K562 (cell line): ENCODE results near the gene IL6ST. TPM values are rescaled to one million over a fixed set of nuclear protein-coding genes. Genes with fewer than 3 reads are reported as not detected.

Experiments used
- ATAC-seq: fragments of 200-7000 bp; cut with Tn5 transposase; 3 replicates; pipeline ENCODE4 v1.9.1; 2020; ENCODE audit warnings: moderate library complexity
- BruUV-seq: library from RNA; stranded (reverse); fragments of 400-500 nt; replicated peaks from 2 replicates; lab custom pipeline; 2021; lab: Mats Ljungman, UMichigan
- CTCF ChIA-PET: fragments of 300-600 bp; formaldehyde crosslinking; extraction: SDS; loops from one replicate; lab custom pipeline; 2021; ENCODE audit warnings: low intra/inter-chr PET ratio; lab: Yijun Ruan, JAX
- POLR2A ChIA-PET: fragments of 300-600, 350-650 bp; sonication (Branson Sonifier 250); formaldehyde crosslinking; extraction: SDS; loops from one replicate; lab custom pipeline; 2021; ENCODE audit warnings: antibody characterized with exemption, inconsistent platforms; lab: Yijun Ruan, JAX
- DNase-seq, 4 experiments: peaks; one replicate each; pipeline versions ENCODE4 v3.0.0 to v3.0.0-alpha.2; 2011 to 2018; ENCODE audit warnings: low spot score in 3 of 4, mixed read lengths in 3 of 4; ENCODE audit errors: extremely low read depth in 1 of 4
- FAIRE-seq: peaks from 2 replicates; lab custom pipeline; 2011; peaks lifted over from hg19 to GRCh38; lab: Jason Lieb, UNC
- H2AFZ ChIP-seq: 2 replicates; pipeline ENCODE4 v1.6.0; 2011; ENCODE audit warnings: low read depth, low read length, control low read depth, inconsistent platforms
- H3K27ac ChIP-seq: fragments of 200-600 bp; 3 replicates; pipeline ENCODE4 v1.8.0; 2011; ENCODE audit warnings: low read depth, mild to moderate bottlenecking, control low read depth, inconsistent platforms, low read length, moderate library complexity, mixed read lengths; ENCODE audit errors: extremely low read depth
- H3K27me3 ChIP-seq, 2 experiments: fragments of 300-600 bp in 1 of 2; 2 replicates in 1 of 2; 3 replicates in 1 of 2; pipeline versions ENCODE4 v1.6.0 to v1.8.0; 2011; ENCODE audit warnings: inconsistent platforms in 2 of 2, low read length in 2 of 2, mild to moderate bottlenecking in 1 of 2, mixed read lengths in 1 of 2, moderate library complexity in 1 of 2; ENCODE audit not compliant: control insufficient read depth in 2 of 2, insufficient read depth in 2 of 2
- H3K36me3 ChIP-seq: fragments of 300-600 bp; 3 replicates; pipeline ENCODE4 v1.8.0; 2011; ENCODE audit warnings: mild to moderate bottlenecking, low read length, inconsistent platforms; ENCODE audit not compliant: control insufficient read depth, insufficient read depth
- H3K4me1 ChIP-seq, 2 experiments: fragments of 200-600 bp in 1 of 2; replicated peaks in 1 of 2; 2 replicates in 1 of 2; 3 replicates in 1 of 2; pipeline versions ENCODE4 v1.5.1 to v1.8.0; 2011; ENCODE audit warnings: inconsistent platforms in 2 of 2, low read length in 2 of 2, mild to moderate bottlenecking in 1 of 2, mixed read lengths in 1 of 2, moderate library complexity in 1 of 2; ENCODE audit not compliant: control insufficient read depth in 2 of 2, insufficient read depth in 2 of 2
- H3K4me2 ChIP-seq: 2 replicates; pipeline ENCODE4 v1.6.1; 2011; ENCODE audit warnings: low read length, control low read depth, inconsistent platforms, mixed read lengths; ENCODE audit not compliant: insufficient read depth
- H3K4me3 ChIP-seq: fragments of 200-600 bp; sonication (generic), shearing (Covaris generic); 2 replicates; pipeline ENCODE4 v1.5.1; 2016; ENCODE audit warnings: control low read depth, inconsistent platforms
- H3K79me2 ChIP-seq: fragments of 200-600 bp; 3 replicates; pipeline ENCODE4 v1.8.0; 2011; ENCODE audit warnings: low read length, inconsistent platforms; ENCODE audit not compliant: control insufficient read depth, insufficient read depth
- H3K9ac ChIP-seq, 2 experiments: 2 replicates each; pipeline versions ENCODE4 v1.6.0 to v1.6.1; 2011; ENCODE audit warnings: low read depth in 2 of 2, low read length in 2 of 2, control low read depth in 1 of 2, inconsistent platforms in 1 of 2, mild to moderate bottlenecking in 1 of 2, mixed read lengths in 1 of 2; ENCODE audit not compliant: insufficient read depth in 1 of 2
- H3K9me1 ChIP-seq: one replicate; pipeline ENCODE4 v1.6.0; 2011; ENCODE audit warnings: inconsistent platforms, mild to moderate bottlenecking, low read length, moderate library complexity; ENCODE audit not compliant: control insufficient read depth, insufficient read depth
- H3K9me3 ChIP-seq: replicated peaks from 2 replicates; pipeline ENCODE4 v1.5.1; 2011; ENCODE audit warnings: low read depth, low read length, inconsistent platforms; ENCODE audit not compliant: control insufficient read depth, insufficient read depth
- H4K20me1 ChIP-seq: replicated peaks from 2 replicates; pipeline ENCODE4 v1.6.1; 2011; ENCODE audit warnings: low read length, inconsistent platforms, mixed read lengths; ENCODE audit not compliant: control insufficient read depth, insufficient read depth
- CCNT2 ChIP-seq: IDR thresholded peaks from 2 replicates; pipeline ENCODE4 v1.6.1; 2011; ENCODE audit warnings: borderline replicate concordance, low read depth, mild to moderate bottlenecking, moderate library complexity, mixed read lengths, low read length; ENCODE audit not compliant: insufficient read length; ENCODE audit errors: extremely low read depth
- IRF9 ChIP-seq: fragments of 450-650 bp; IDR thresholded peaks from 2 replicates; pipeline ENCODE4 v1.6.1; 2016; ENCODE audit warnings: missing biosample characterization, missing genetic modification characterization
- NRF1 ChIP-seq, 2 experiments: fragments of 450-650 bp; IDR thresholded peaks in 1 of 2; conservative IDR thresholded peaks in 1 of 2; 2 replicates each; pipeline ENCODE4 v1.6.1; 2014; ENCODE audit warnings: mild to moderate bottlenecking in 2 of 2
- PCBP1 ChIP-seq: fragments of 200-400 bp; formaldehyde crosslinking; IDR thresholded peaks from 2 replicates; pipeline ENCODE4 v1.6.1; 2018; ENCODE audit warnings: mild to moderate bottlenecking, low read depth, low read length; ENCODE audit not compliant: poor library complexity, severe bottlenecking
- SRSF1 ChIP-seq: fragments of 200-400 bp; formaldehyde crosslinking; IDR thresholded peaks from 2 replicates; pipeline ENCODE4 v1.6.1; 2017; ENCODE audit warnings: mild to moderate bottlenecking, low read depth, low read length, moderate library complexity
- YY1 ChIP-seq, 3 experiments: IDR thresholded peaks; 2 replicates each; pipeline ENCODE4 v1.6.1; 2011; ENCODE audit warnings: low read length in 2 of 3, mild to moderate bottlenecking in 2 of 3, moderate library complexity in 2 of 3, borderline replicate concordance in 1 of 3, control low read depth in 1 of 3, low read depth in 1 of 3; ENCODE audit not compliant: insufficient read depth in 3 of 3, insufficient replicate concordance in 2 of 3, control insufficient read depth in 1 of 3, insufficient read length in 1 of 3; ENCODE audit errors: extremely low read depth in 1 of 3
- WGBS: fragments of 100-300 bp; shearing (Covaris generic); methylation state at CpG from one replicate; pipeline ENCODE4 v1.1.6; 2016; ENCODE audit warnings: low coverage, mixed read lengths; ENCODE audit not compliant: insufficient coverage; ENCODE audit errors: missing lambda C conversion rate; 5-methylcytosine and 5-hydroxymethylcytosine counted together
- in situ Hi-C: fragments of 300-500 bp; cut with MboI; formaldehyde crosslinking; loops from 4 replicates; pipeline ENCODE4 v1.15.0; 2018; ENCODE audit warnings: inconsistent platforms, mixed read lengths
- intact Hi-C: fragments of 100-400 bp; cut with micrococcal nuclease; formaldehyde crosslinking; loops from 2 replicates; pipeline ENCODE4 v1.14.2; 2022
- polyA plus RNA-seq, 8 experiments: library from polyadenylated mRNA; depleted of rRNA in 4 of 8; stranded (reverse) in 5 of 8; unstranded in 3 of 8; fragments of >200 nt; fragmentation: Nextera tagmentation in 2 of 8; fragmentation: Illumina TruSeq in 1 of 8; extraction: Ambion mirVana in 2 of 8; extraction: Trizol in 1 of 8; gene quantifications; 2 replicates each; pipeline versions ENCODE4 v1.2.1 to v1.2.3, GENCODE V29; 2011 to 2014; ENCODE audit warnings: inconsistent platforms in 1 of 8, missing spikeins in 1 of 8
- total RNA-seq, 7 experiments: library from RNA; depleted of rRNA in 6 of 7; stranded (reverse); fragments of >200 nt in 6 of 7; fragmentation: Illumina TruSeq in 2 of 7; extraction: Trizol in 2 of 7; gene quantifications; 2 replicates each; pipeline versions ENCODE4 v1.2.1 to v1.2.3, GENCODE V29; 2011 to 2021; ENCODE audit warnings: low replicate concordance in 1 of 7
- TF ChIP-seq, protein P1 (sequence below): fragments of 150-350 bp; IDR thresholded peaks from 2 replicates; pipeline ENCODE4 v1.6.1; 2014; ENCODE audit warnings: low read depth, mild to moderate bottlenecking, low read length, borderline replicate concordance
- TF ChIP-seq, protein P2 (sequence below), 2 experiments: IDR thresholded peaks; 2 replicates each; pipeline ENCODE4 v1.6.1; 2011; ENCODE audit warnings: borderline replicate concordance in 1 of 2, control low read depth in 1 of 2, low read depth in 1 of 2, low read length in 1 of 2, mild to moderate bottlenecking in 1 of 2, mixed read lengths in 1 of 2, moderate library complexity in 1 of 2; ENCODE audit not compliant: insufficient read depth in 1 of 2, insufficient read length in 1 of 2, poor library complexity in 1 of 2, severe bottlenecking in 1 of 2; ENCODE audit errors: extremely low read depth in 1 of 2

Gene IL6ST
- total and polyA plus RNA-seq, 9 of the 15 experiments (the other 6 are each of a cell fraction or from before 2014, with no cell fraction given) = 2.0 to 27.0 (median 7.9) TPM

DNA sequence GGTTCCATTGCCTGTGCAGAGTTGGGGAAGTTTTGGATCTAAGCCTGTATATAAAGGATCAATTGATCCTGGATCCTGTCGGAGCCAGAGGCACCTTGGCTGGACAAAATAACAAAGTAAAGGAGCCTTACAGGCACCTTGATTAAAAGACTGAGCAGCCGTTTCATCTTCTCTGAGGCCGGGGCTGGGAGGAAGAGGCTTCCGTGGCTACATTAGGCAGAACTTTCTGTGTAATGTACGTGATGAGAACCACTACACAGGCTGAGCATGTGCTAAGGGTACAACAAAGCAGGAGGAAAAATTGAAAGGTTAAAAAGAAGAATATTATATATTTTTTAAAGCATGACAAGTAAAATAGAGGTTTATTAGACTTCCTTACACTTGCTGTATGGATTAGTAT lies 106.6 kb downstream of the IL6ST start (continued):
- no peak for TF ChIP-seq IRF9 (tag)
- TF ChIP-seq, protein P1, sequence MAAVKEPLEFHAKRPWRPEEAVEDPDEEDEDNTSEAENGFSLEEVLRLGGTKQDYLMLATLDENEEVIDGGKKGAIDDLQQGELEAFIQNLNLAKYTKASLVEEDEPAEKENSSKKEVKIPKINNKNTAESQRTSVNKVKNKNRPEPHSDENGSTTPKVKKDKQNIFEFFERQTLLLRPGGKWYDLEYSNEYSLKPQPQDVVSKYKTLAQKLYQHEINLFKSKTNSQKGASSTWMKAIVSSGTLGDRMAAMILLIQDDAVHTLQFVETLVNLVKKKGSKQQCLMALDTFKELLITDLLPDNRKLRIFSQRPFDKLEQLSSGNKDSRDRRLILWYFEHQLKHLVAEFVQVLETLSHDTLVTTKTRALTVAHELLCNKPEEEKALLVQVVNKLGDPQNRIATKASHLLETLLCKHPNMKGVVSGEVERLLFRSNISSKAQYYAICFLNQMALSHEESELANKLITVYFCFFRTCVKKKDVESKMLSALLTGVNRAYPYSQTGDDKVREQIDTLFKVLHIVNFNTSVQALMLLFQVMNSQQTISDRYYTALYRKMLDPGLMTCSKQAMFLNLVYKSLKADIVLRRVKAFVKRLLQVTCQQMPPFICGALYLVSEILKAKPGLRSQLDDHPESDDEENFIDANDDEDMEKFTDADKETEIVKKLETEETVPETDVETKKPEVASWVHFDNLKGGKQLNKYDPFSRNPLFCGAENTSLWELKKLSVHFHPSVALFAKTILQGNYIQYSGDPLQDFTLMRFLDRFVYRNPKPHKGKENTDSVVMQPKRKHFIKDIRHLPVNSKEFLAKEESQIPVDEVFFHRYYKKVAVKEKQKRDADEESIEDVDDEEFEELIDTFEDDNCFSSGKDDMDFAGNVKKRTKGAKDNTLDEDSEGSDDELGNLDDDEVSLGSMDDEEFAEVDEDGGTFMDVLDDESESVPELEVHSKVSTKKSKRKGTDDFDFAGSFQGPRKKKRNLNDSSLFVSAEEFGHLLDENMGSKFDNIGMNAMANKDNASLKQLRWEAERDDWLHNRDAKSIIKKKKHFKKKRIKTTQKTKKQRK = no peak
- TF ChIP-seq YY1 (IDR thresholded peaks at IDR 0.05; ENCODE audit: borderline replicate concordance in 1 of 3, control insufficient read depth in 1 of 3, extremely low read depth in 1 of 3, insufficient read depth in 3 of 3, insufficient read length in 1 of 3, insufficient replicate concordance in 2 of 3, low read depth in 1 of 3, low read length in 2 of 3) = no peak
- no peak for TF ChIP-seq SRSF1

DNA sequence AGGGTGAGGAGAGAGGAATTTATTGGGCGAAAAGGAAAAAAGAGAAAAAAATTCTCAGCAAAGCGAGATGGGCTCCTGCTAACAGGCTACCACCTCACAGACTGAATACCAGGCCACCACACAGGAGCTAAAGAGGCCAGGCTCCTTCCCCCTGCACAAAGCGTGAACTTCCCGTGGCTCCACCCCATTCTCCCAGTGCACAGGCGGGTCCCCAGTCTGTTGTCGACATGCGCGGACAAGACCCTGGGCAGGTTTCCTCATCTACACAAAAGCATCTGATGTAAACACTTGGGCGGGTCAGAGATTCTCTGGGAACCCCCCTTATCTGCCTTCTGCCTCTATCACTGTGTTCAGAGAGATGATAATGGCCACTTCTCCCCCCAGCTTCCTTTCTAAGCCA lies 109.4 kb downstream of the IL6ST start:
- Histone ChIP-seq H3K36me3 (no peaks in the 10 kb centered on the region), H4K20me1 (no peaks in the 10 kb centered on the region), H3K79me2 (no peaks in the 10 kb centered on the region), H3K4me3 (no peak overlapping the region), H3K4me1 (no peaks in the 10 kb centered on the region; a peak in 3 of 5 replicates), H3K9me3 (no peaks in the 10 kb centered on the region), H3K9ac (no peak overlapping the region), H2AFZ (no peak overlapping the region), H3K9me1 (no peaks in the 10 kb centered on the region), H3K27me3 (peaks cover 10 to 18% of the 10 kb centered on the region in 2 experiments), H3K27ac (no peak overlapping the region), H3K4me2 (no peak overlapping the region; the same call in 1 of the 2 replicates)
- TF ChIP-seq, protein P2, sequence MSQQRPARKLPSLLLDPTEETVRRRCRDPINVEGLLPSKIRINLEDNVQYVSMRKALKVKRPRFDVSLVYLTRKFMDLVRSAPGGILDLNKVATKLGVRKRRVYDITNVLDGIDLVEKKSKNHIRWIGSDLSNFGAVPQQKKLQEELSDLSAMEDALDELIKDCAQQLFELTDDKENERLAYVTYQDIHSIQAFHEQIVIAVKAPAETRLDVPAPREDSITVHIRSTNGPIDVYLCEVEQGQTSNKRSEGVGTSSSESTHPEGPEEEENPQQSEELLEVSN (IDR thresholded peaks at IDR 0.05; ENCODE audit: borderline replicate concordance in 1 of 2, extremely low read depth in 1 of 2, insufficient read depth in 1 of 2, insufficient read length in 1 of 2, low read depth in 1 of 2, low read length in 1 of 2, poor library complexity in 1 of 2, severe bottlenecking in 1 of 2) = no peak
- TF ChIP-seq PCBP1 (no peak), CCNT2 (no peak), NRF1 (conservative IDR thresholded peaks at IDR 0.05 in 1 of 2, IDR thresholded peaks at IDR 0.05 in 1 of 2) (peak; percentile 78 to 80)
- FAIRE-seq (no peak), ATAC-seq (peak; percentile 33; the same call in 1 of the 3 replicates), DNase-seq (peak in 1 of 4 experiments; percentile 9)
- POLR2A ChIA-PET = interaction anchor here (0.6 to 1.2 kb wide), 3 partner anchors 9 to 1472 kb away, joined by 3 read pairs; no protein-coding TSS in a partner anchor
- intact Hi-C loops (no loop called here), in situ Hi-C loops (no loop called here)
- CTCF ChIA-PET = no interaction called here
- no TSS peak for BruUV-seq
- 1% methylated on average over 9 of the region's 9 CpGs for WGBS
